HG02678 (cell line): ENCODE measurements around the gene GOSR1.
A peak's percentile ranks its signal among the peaks of the same experiment; 100 is the strongest.
"Not testable (repeated sequence)": the region's sequence is repeated elsewhere in the genome, so short reads cannot be mapped to it uniquely, and the experiment has no call there.

ENCODE experiments used
- ATAC-seq: cut with Tn5 transposase; IDR thresholded peaks from one replicate; pipeline ENCODE4 v1.9.1; 2021; ENCODE audit warnings: mild to moderate bottlenecking, moderate library complexity; ENCODE audit not compliant: unreplicated experiment

GOSR1 gene

DNA sequence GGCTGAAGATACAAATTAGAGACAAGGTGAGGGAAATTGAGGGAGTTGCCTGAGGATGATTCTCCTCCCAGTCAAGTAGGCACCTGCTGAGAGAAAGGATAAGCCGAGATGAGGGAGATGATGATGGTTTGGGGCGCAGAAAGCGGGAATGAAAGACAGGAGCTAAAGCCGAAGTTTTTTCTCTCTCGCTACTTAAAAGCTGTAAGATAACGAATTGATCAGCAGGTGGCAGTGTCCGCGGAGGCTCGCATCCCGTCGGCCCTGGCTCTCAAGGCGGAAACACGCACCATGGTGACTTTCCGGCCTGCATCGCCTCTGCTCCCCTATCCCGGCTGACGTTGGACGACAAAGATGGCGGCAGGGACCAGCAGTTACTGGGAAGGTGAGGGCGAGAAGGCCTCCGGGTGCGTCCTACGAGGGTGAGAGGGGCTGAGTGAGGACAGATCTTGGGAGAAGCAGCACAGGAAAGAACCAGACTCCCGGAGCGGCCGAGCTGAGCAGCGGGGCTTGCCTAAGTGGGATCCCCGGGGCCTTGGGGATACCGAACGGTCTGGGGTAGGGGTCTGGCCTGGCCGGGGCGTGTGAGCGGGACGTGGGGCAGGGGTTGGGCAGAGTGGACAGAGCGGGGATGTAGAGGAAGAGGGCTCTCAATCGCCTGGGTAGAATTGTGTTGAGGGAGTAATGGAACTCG lies at the start of gene GOSR1:
TSS of gene GOSR1 (plus strand) at position 326 of the 691 bp plus-strand sequence. CDS start at position 352, 26 bp downstream.
- peak; percentile 97 for ATAC-seq

- no peak for ATAC-seq
Observed at GRCh38 chr17:30427611-30428010, 49.6 kb upstream of the GOSR1 start.

- ATAC-seq = no peak
Observed at GRCh38 chr17:30429155-30429554, 48.1 kb upstream of the GOSR1 start.

DNA sequence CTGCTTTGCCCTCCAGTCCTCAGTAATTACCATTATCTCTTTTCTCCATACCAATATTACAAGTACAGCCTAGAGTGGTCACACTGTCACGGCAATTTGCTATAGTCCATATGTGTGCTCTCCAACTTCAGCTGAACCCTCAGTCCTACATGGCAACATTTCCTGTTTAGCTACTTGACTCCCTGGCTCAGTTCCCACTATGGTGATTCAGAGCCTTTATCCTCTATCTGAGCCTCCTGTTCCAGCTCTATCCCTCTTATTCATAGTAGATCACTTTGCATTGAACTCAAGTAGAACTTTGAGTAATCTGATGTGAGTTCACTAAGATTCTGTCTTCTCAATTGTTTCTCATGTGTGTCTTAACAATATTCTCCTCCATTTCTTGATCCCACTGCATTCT lies 43.7 kb upstream of the GOSR1 start:
- no peak for ATAC-seq

GRCh38 chr17:30436729-30437128 lies 40.5 kb upstream of the GOSR1 start:
- ATAC-seq = no peak

GRCh38 chr17:30443721-30444120 lies 33.5 kb upstream of the GOSR1 start:
- ATAC-seq = no peak

DNA sequence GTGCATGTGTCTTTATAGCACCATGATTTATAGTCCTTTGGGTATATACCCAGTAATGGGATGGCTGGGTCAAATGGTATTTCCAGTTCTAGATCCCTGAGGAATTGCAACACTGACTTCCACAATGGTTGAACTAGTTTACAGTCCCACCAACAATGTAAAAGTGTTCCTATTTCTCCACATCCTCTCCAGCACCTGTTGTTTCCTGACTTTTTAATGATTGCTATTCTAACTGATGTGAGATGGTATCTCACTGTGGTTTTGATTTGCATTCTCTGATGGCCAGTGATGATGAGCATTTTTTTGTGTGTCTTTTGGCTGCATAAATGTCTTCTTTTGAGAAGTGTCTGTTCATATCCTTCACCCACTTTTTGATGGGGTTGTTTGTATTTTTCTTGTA lies 30.6 kb upstream of the GOSR1 start:
- not testable (repeated sequence) for ATAC-seq

DNA sequence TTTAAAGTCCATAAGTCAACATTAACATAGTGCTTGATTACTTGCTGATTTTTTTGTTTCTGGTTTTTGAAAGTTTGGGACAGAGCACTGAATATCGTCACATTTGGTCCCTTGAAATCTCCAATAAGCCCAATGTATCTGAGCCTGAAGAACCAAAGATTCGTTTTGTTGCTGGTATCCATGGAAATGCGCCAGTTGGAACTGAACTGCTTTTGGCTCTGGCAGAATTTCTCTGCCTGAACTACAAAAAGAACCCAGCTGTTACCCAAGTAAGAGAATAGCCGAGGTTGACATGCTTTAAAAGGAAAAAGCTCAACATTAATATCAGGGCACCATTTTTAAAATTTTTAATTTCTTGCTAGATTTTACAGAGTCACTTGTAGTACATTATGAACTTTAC lies 27.7 kb upstream of the GOSR1 start:
- no peak for ATAC-seq

DNA sequence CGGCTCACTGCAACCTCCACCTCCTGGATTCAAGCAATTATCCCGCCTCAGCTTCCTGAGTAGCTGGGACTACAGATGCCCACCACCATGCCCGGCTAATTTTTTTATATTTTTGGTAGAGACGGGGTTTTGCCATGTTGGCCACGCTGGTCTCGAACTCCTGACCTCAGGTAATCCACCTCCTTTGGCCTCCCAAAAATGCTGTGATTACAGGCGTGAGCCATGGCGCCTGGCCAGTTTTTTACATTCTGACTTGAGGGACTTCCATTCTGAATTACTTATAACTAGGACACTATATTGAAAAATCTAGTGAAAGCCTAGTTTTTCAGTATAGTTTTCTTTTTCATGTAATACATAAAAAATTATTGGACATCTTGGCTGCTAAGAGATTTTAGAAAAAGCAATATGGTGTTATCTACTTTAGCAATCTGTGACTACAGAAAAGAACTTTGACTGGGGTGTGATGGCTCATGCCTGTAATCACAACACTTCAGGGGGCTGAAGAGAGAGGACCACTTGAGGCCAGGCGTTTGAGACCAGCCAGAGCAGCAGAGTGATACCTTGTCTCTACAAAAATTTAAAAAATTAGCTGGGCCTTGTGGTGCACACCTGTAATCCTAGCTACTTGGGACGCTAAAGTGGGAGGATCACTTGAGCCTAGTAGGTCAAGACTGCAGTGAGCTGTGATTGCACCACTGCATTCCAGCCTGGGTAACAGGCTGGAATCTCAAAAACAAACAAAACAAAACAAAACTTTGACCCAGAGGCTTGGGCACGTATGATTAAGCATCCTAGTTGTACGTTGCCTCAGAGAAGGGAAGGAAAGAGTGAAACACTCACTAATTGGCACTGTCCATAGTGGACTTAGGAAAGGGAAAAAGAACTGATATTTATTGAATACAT lies 26.8 kb upstream of the GOSR1 start:
- ATAC-seq = no peak

DNA sequence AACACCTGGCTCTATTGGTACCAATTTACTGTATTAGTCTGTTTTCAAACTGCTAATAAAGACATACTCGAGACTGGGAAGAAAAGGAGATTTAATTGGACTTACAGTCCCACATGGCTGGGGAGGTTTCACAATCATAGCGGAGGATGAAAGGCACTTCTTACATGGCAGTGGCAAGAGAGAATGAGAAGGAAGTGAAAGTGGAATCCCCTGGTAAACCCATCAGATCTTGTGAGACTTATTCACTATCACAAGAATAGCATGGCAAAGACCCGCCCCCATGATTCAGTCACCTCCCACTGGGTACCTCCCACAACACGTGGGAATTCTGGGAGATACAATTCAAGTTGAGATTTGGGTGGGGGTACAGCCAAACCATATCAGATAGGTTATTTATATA lies 22.6 kb upstream of the GOSR1 start:
- no peak for ATAC-seq

DNA sequence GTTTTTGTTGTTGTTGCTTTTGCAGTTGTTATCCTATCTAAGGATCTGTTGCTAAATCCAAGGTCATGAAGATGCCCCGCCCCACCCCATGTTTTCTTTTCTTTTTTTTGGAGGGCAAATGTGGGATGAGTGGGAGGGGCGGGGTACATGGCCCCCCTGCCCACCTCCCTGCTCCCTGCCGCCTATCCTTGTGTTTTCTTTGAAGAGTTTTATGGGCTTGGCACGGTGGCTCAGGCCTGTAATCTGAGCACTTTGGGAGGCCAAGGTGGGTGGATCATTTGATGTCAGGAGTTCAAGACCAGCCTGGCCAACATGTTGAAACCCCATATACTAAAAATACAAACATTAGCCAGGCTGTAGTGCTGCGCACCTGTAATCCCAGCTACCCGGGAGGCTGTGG lies 18.8 kb upstream of the GOSR1 start:
- no peak for ATAC-seq

GRCh38 chr17:30458797-30459413 lies 18.3 kb upstream of the GOSR1 start:
- ATAC-seq = not testable (repeated sequence)

DNA sequence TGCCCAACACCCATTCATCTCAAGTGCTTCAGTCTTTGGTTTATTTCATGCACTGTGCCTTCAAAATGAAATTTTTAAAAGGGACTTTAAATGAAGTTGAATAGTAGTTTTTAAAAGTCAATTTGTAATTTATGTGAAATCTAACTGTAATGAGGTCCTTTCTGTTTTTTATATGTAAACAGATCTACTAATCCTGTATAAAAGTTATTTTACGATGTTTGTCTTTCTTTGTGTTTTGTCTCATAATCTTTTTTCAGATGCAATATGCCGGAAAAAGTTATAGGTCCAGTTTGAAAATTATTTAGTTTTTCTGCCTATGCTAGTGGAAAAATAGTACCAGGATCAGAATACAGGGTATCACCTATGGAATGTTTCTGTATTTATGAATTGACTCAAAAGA lies 8.7 kb upstream of the GOSR1 start:
- ATAC-seq = no peak

DNA sequence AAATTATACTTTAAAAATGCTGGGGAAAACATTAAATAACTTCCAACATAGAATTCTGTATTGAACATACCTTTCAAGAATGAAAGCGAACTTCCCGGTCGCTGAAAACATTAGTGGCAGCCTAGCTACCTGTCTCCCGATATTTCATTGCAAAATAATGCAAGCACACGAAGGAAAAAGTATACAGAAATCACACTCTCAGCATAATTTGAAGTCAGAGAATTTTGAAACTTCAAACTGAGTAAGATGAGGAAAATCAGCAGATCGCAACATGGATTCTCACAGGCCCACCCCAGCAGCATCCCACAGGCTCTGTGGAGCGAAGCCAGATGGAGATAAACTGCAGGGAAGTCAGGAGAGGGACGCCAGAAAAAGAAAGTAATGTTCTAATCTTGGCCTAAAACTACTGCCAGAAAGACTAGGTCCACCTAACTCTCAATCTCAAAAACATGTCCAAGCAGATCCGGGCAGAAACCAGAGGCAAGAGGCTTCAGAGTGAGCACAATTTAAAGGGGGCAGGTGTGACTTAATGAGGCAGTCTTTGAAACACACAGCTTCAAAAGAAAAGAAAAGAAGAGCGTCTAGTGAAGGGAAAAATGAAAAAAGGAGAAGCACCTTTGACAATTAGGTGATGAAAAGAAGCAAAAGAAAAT lies 4.8 kb upstream of the GOSR1 start:
- ATAC-seq = no peak

- ATAC-seq = no peak
Observed at GRCh38 chr17:30475206-30475605, 2.0 kb upstream of the GOSR1 start.

DNA sequence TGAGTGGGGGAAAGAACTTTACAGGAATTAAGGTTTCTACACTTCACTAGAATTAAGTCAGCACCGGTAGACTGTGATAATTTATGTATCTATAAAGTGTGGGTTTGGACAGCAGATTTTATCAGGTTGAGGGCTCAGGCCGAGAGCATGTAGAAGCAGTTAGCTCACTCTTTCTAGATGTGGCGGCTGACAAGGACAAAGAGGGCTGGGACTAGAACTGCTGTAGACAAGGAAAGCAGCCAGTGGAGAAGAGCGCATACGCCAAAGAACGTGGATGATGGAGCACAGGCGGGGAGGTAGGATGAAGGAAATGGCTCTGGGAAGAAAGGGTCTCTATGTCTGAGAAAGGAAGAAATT lies 504 bp upstream of the GOSR1 start:
- ATAC-seq = peak; percentile 7

DNA sequence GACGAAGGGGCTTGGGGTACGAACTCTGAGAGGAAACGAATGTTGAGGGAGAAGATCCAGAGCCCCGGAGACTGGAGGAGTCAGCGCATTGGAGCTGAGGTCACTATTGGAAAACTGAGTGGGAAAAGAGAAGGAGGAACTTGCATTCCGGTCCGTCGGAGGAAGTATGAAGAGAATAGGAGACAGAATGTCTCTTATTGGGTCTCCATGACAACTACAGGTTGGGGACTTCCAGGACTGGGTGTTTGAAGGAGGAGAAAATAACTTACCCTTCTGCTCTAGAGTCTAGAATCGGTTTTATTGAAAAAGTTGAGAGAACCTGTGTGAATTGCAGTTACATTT lies 537 bp downstream of the GOSR1 start:
- ATAC-seq = no peak

GRCh38 chr17:30482555-30482954 lies 5.3 kb downstream of the GOSR1 start:
- no peak for ATAC-seq

GRCh38 chr17:30483159-30483558 lies 6.0 kb downstream of the GOSR1 start:
- ATAC-seq = no peak

GRCh38 chr17:30493780-30494179 lies 16.6 kb downstream of the GOSR1 start:
- ATAC-seq = no peak

DNA sequence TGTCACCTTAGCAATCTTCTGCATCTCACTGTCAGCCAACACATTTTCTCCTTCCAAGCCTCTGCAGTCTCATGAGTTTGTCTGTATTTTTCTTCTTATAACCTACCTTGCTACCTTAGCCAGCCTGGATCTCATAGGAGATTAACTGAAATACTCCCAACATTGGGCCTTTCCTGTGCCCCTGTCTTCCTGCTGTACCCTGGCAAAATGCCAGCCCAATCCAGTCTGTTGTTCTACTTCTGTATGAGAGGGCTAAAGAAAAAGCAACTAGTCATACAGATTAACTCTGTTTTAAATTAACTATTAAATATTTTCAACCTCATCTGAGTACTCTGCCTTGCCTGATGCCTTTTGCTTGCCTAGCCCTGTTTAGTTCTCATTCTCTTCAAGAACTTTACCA lies 18.4 kb downstream of the GOSR1 start:
- ATAC-seq = no peak
